Muscle of arm (tissue), 12 donors: ENCODE measurements around the gene NACA2. TPM values are rescaled to one million over a fixed set of nuclear protein-coding genes. Genes with fewer than 3 reads are reported as not detected.

ENCODE experiments used
- DNase-seq: peaks from one replicate; pipeline ENCODE4 v3.0.0-alpha.2; 2013
- polyA plus RNA-seq, 12 donors: library from polyadenylated mRNA; unstranded; fragments of 120-200 nt; gene quantifications; one replicate each; pipeline ENCODE4 v1.2.1, GENCODE V29; 2013; ENCODE audit not compliant: insufficient read length in 12 of 12

Gene NACA2
- polyA plus RNA-seq, 12 donors = 0.36 to 55.4 (median 1.3) TPM; not detected in 1

GRCh38 chr17:61551255-61551742, 39.7 kb downstream of the NACA2 start:
- peak; percentile 41 for DNase-seq

- DNase-seq = no peak
Measured at GRCh38 chr17:61547113-61547512, 43.9 kb downstream of the NACA2 start.

- DNase-seq = no peak
Measured at GRCh38 chr17:61545335-61545938, 45.6 kb downstream of the NACA2 start.

GRCh38 chr17:61543786-61544415, 47.1 kb downstream of the NACA2 start:
- DNase-seq = no peak

- DNase-seq = no peak
Measured at GRCh38 chr17:61542027-61542426, 49.0 kb downstream of the NACA2 start.

- no peak for DNase-seq
Measured at GRCh38 chr17:61540874-61541273, 50.1 kb downstream of the NACA2 start.

Other genes with a start within 250 kb of the NACA2 start
- 10 to 100 TPM in 3 of 12 donors, 1 to 10 TPM in 8, not detected in 1; 6.1 to 11.7 (median 8.0) TPM for gene TBX2, start 191.4 kb downstream of the NACA2 start, polyA plus RNA-seq
- 10 to 100 TPM in 6 of 12 donors, 1 to 10 TPM in 5, not detected in 1; 3.0 to 42.8 (median 12.8) TPM for gene TBX4, start 138.8 kb downstream of the NACA2 start, polyA plus RNA-seq